HCT116 (cell line): Measurements from ENCODE around the gene TCF7. TPM values are rescaled to one million over a fixed set of nuclear protein-coding genes. Genes with fewer than 3 reads are reported as not detected.

Experiments
- ATAC-seq: fragments of 200-7000 bp; cut with Tn5 transposase; 2 replicates; pipeline ENCODE4 v1.9.1; 2020; ENCODE audit warnings: mild to moderate bottlenecking, moderate library complexity
- BruUV-seq: library from RNA; stranded (reverse); fragments of 400-500 nt; replicated peaks from 2 replicates; lab custom pipeline; 2021; lab: Mats Ljungman, UMichigan
- CTCF ChIA-PET: fragments of 300-600 bp; sonication (Branson Sonifier 250); formaldehyde crosslinking; loops from one replicate; lab custom pipeline; 2021; ENCODE audit warnings: antibody characterized with exemption; lab: Charles Lee
- POLR2A ChIA-PET: fragments of 300-600, 350-600 bp; sonication (Branson Sonifier 250); formaldehyde crosslinking; loops from one replicate; lab custom pipeline; 2021; ENCODE audit warnings: antibody characterized with exemption; lab: Charles Lee
- RAD21 ChIA-PET, 2 experiments: fragments of 300-600 bp; sonication (Branson Sonifier 250); formaldehyde crosslinking; loops; one replicate each; lab custom pipeline; 2023; ENCODE audit warnings: low total read pairs in 2 of 2; ENCODE audit not compliant: uncharacterized antibody in 2 of 2, unreplicated experiment in 2 of 2, low non-redundant PET in 1 of 2; lab: Charles Lee
- DNase-seq: peaks from one replicate; pipeline ENCODE4 v3.0.0-alpha.2; 2010; ENCODE audit warnings: low read depth, low spot score
- H2AFZ ChIP-seq: fragments of 200-600 bp; shearing (Covaris generic), sonication (generic); 2 replicates; pipeline ENCODE4 v1.6.1; 2017; ENCODE audit warnings: low read depth, mixed run types, mixed read lengths, antibody characterized with exemption, low read length; ENCODE audit not compliant: poor library complexity, severe bottlenecking
- H3K27ac ChIP-seq: 2 replicates; pipeline ENCODE4 v1.5.1; 2012; ENCODE audit warnings: low read depth, low read length
- H3K27me3 ChIP-seq: fragments of 200-600 bp; sonication (generic); 2 replicates; pipeline ENCODE4 v1.6.1; 2016; ENCODE audit warnings: mixed run types, low read length, mixed read lengths; ENCODE audit not compliant: insufficient read depth
- H3K36me3 ChIP-seq, 2 experiments: fragments of 200-500 bp in 1 of 2; fragments of 200-600 bp in 1 of 2; sonication (Bioruptor generic) in 1 of 2; sonication (generic) in 1 of 2; 2 replicates each; pipeline versions ENCODE4 v1.5.1 to v1.6.1; 2014 to 2016; ENCODE audit warnings: low read length in 2 of 2, inconsistent platforms in 1 of 2, mixed read lengths in 1 of 2, mixed run types in 1 of 2; ENCODE audit not compliant: insufficient read depth in 2 of 2, control insufficient read depth in 1 of 2
- H3K4me1 ChIP-seq, 2 experiments: fragments of 200-600 bp in 1 of 2; sonication (generic) in 1 of 2; 2 replicates each; pipeline versions ENCODE4 v1.5.1 to v1.6.1; 2012 to 2017; ENCODE audit warnings: low read length in 2 of 2, inconsistent platforms in 1 of 2, mild to moderate bottlenecking in 1 of 2, mixed read lengths in 1 of 2, mixed run types in 1 of 2, moderate library complexity in 1 of 2; ENCODE audit not compliant: insufficient read depth in 2 of 2, control insufficient read depth in 1 of 2
- H3K4me2 ChIP-seq: fragments of 200-600 bp; sonication (generic); 2 replicates; pipeline ENCODE4 v1.6.1; 2017; ENCODE audit warnings: mixed run types, low read length, mixed read lengths
- H3K4me3 ChIP-seq, 2 experiments: fragments of 200-600 bp in 1 of 2; sonication (generic) in 1 of 2; replicated peaks in 1 of 2; 2 replicates each; pipeline ENCODE4 v1.5.1; 2011 to 2016; ENCODE audit warnings: low read length in 2 of 2, control low read depth in 1 of 2, low read depth in 1 of 2, mild to moderate bottlenecking in 1 of 2, mixed read lengths in 1 of 2, mixed run types in 1 of 2
- H3K79me2 ChIP-seq: fragments of 200-600 bp; sonication (generic); 2 replicates; pipeline ENCODE4 v1.6.1; 2017; ENCODE audit warnings: mild to moderate bottlenecking, mixed run types, low read length, moderate library complexity, mixed read lengths; ENCODE audit not compliant: insufficient read depth
- H3K9ac ChIP-seq: fragments of 200-600 bp; sonication (generic); 2 replicates; pipeline ENCODE4 v1.6.1; 2016; ENCODE audit warnings: low read length, mixed read lengths
- H3K9me2 ChIP-seq: fragments of 200-600 bp; sonication (generic), shearing (Covaris generic); 2 replicates; pipeline ENCODE4 v1.6.1; 2017; ENCODE audit warnings: mixed run types, mild to moderate bottlenecking, moderate library complexity; ENCODE audit not compliant: insufficient read depth
- H3K9me3 ChIP-seq, 2 experiments: fragments of 200-500 bp in 1 of 2; fragments of 200-600 bp in 1 of 2; sonication (Bioruptor generic) in 1 of 2; sonication (generic) in 1 of 2; 2 replicates each; pipeline ENCODE4 v1.6.1; 2014 to 2017; ENCODE audit warnings: low read length in 2 of 2, mixed read lengths in 2 of 2, inconsistent platforms in 1 of 2, low read depth in 1 of 2, mild to moderate bottlenecking in 1 of 2, mixed run types in 1 of 2, moderate library complexity in 1 of 2; ENCODE audit not compliant: control insufficient read depth in 1 of 2, insufficient read depth in 1 of 2
- H4K20me1 ChIP-seq: fragments of 200-600 bp; sonication (generic), shearing (Covaris generic); 2 replicates; pipeline ENCODE4 v1.6.1; 2017; ENCODE audit warnings: mixed run types, mild to moderate bottlenecking, moderate library complexity; ENCODE audit not compliant: insufficient read depth
- ATF3 ChIP-seq: IDR thresholded peaks from 2 replicates; pipeline ENCODE4 v1.6.1; 2012
- CBX3 ChIP-seq: IDR thresholded peaks from 2 replicates; pipeline ENCODE4 v1.6.1; 2012; ENCODE audit warnings: low read depth
- CEBPB ChIP-seq: IDR thresholded peaks from 2 replicates; pipeline ENCODE4 v1.6.1; 2012; ENCODE audit warnings: low read depth
- CTCF ChIP-seq, 3 experiments: fragments of 200-600 bp in 1 of 3; sonication (generic) in 1 of 3; IDR thresholded peaks in 2 of 3; conservative IDR thresholded peaks in 1 of 3; 2 replicates each; pipeline ENCODE4 v1.5.1; 2012 to 2017; ENCODE audit warnings: low read depth in 2 of 3, low read length in 2 of 3, antibody characterized with exemption in 1 of 3, borderline replicate concordance in 1 of 3, control low read depth in 1 of 3, mild to moderate bottlenecking in 1 of 3, mixed read lengths in 1 of 3, mixed run types in 1 of 3, moderate library complexity in 1 of 3; ENCODE audit not compliant: insufficient read depth in 1 of 3
- ELF1 ChIP-seq: IDR thresholded peaks from 2 replicates; pipeline ENCODE4 v1.6.1; 2012; ENCODE audit warnings: low read depth, borderline replicate concordance
- EZH2 ChIP-seq: fragments of 200-600 bp; sonication (generic); IDR thresholded peaks from 2 replicates; pipeline ENCODE4 v1.6.1; 2017; ENCODE audit warnings: antibody characterized with exemption, mixed run types
- EZH2phosphoT487 ChIP-seq: fragments of 200-600 bp; IDR thresholded peaks from 2 replicates; pipeline ENCODE4 v1.6.1; 2018; ENCODE audit warnings: antibody characterized with exemption, borderline replicate concordance
- FOSL1 ChIP-seq: IDR thresholded peaks from 2 replicates; pipeline ENCODE4 v1.6.1; 2012; ENCODE audit warnings: low read depth
- JUND ChIP-seq: IDR thresholded peaks from 2 replicates; pipeline ENCODE4 v1.6.1; 2012
- POLR2A ChIP-seq: IDR thresholded peaks from 2 replicates; pipeline ENCODE4 v1.7.0; 2011; ENCODE audit warnings: borderline replicate concordance; ENCODE audit not compliant: insufficient read depth, insufficient read length; ENCODE audit errors: extremely low read depth
- POLR2AphosphoS5 ChIP-seq: IDR thresholded peaks from 2 replicates; pipeline ENCODE4 v1.6.1; 2011; ENCODE audit warnings: mild to moderate bottlenecking, low read depth, low read length, moderate library complexity
- RAD21 ChIP-seq: IDR thresholded peaks from 2 replicates; pipeline ENCODE4 v1.6.1; 2012; ENCODE audit warnings: low read depth, mild to moderate bottlenecking
- SIN3A ChIP-seq: IDR thresholded peaks from 2 replicates; pipeline ENCODE4 v1.6.1; 2012; ENCODE audit warnings: low read depth
- SP1 ChIP-seq: IDR thresholded peaks from 2 replicates; pipeline ENCODE4 v1.6.1; 2012; ENCODE audit warnings: low read depth
- YY1 ChIP-seq: IDR thresholded peaks from 2 replicates; pipeline ENCODE4 v1.6.1; 2011; ENCODE audit warnings: low read length, low read depth, moderate library complexity, mild to moderate bottlenecking; ENCODE audit not compliant: insufficient replicate concordance; ENCODE audit errors: extremely low read depth
- ZBTB33 ChIP-seq: IDR thresholded peaks from 2 replicates; pipeline ENCODE4 v1.6.1; 2011; ENCODE audit warnings: mild to moderate bottlenecking, low read length, moderate library complexity; ENCODE audit not compliant: insufficient replicate concordance; ENCODE audit errors: extremely low read depth
- ZFX ChIP-seq: fragments of 450-650 bp; IDR thresholded peaks from 2 replicates; pipeline ENCODE4 v1.6.1; 2017
- ZNF274 ChIP-seq: fragments of 200-500 bp; sonication (Bioruptor generic); IDR thresholded peaks from 2 replicates; pipeline ENCODE4 v1.6.1; 2014; ENCODE audit warnings: mild to moderate bottlenecking, low read depth, low read length, inconsistent platforms
- intact Hi-C: fragments of 100-400 bp; cut with micrococcal nuclease; formaldehyde crosslinking; loops from 2 replicates; pipeline ENCODE4 v1.10.0; 2022
- total RNA-seq: library from RNA; stranded (reverse); gene quantifications from one replicate; pipeline ENCODE4 v1.2.1, GENCODE V29; 2021; ENCODE audit not compliant: unreplicated experiment
- TF ChIP-seq, protein P1 (sequence below): IDR thresholded peaks from 2 replicates; pipeline ENCODE4 v1.6.1; 2012; ENCODE audit warnings: low read depth

Gene TCF7
- total RNA-seq, 1 experiment from 2014 or later, result 17.8 TPM

DNA sequence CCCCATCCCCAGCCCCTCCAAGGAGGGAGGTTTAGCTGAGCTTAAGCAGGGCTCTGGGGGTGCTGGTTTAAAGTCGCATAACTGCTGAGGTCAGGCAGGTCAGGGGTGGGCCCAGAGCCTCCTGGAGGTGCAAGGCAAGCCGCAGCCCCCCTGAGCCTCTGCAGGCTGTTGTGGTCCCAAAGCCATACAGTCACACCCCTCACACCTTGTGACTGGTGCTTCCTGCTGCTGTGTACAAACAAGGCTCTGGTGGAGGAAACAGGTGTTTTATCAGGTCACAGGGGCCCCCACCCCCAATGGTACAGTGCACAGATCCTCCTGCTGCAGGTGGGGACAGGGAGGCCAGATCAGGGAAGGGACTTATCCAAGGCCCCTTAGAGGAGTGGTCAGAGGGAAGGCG is 8.0 kb downstream of the TCF7 start:
- ATAC-seq, result no peak
- CTCF ChIA-PET, result no interaction called here

More for the DNA sequence above, 8.0 kb downstream of the TCF7 start:
- POLR2A ChIA-PET, result no interaction called here
- intact Hi-C loops, result no loop called here
- H3K36me3 ChIP-seq, result 0 out of 4 replicates have a peak, but pooled peaks cover 0 to 3% of the 10 kb centered on the region in 2 experiments
- no peaks in the 10 kb centered on the region for H3K9me2 ChIP-seq
- H3K9ac ChIP-seq, result no peak overlapping the region
- H3K79me2 ChIP-seq, result 0 out of 2 replicates have a peak, but pooled peaks cover 2% of the 10 kb centered on the region
- no peak overlapping the region for H3K4me3 ChIP-seq
- no peak for TF ChIP-seq SIN3A
- TF ChIP-seq EZH2, result no peak
- no peak for TF ChIP-seq POLR2AphosphoS5
- no peak for TF ChIP-seq ZNF274
- TF ChIP-seq, protein P1, sequence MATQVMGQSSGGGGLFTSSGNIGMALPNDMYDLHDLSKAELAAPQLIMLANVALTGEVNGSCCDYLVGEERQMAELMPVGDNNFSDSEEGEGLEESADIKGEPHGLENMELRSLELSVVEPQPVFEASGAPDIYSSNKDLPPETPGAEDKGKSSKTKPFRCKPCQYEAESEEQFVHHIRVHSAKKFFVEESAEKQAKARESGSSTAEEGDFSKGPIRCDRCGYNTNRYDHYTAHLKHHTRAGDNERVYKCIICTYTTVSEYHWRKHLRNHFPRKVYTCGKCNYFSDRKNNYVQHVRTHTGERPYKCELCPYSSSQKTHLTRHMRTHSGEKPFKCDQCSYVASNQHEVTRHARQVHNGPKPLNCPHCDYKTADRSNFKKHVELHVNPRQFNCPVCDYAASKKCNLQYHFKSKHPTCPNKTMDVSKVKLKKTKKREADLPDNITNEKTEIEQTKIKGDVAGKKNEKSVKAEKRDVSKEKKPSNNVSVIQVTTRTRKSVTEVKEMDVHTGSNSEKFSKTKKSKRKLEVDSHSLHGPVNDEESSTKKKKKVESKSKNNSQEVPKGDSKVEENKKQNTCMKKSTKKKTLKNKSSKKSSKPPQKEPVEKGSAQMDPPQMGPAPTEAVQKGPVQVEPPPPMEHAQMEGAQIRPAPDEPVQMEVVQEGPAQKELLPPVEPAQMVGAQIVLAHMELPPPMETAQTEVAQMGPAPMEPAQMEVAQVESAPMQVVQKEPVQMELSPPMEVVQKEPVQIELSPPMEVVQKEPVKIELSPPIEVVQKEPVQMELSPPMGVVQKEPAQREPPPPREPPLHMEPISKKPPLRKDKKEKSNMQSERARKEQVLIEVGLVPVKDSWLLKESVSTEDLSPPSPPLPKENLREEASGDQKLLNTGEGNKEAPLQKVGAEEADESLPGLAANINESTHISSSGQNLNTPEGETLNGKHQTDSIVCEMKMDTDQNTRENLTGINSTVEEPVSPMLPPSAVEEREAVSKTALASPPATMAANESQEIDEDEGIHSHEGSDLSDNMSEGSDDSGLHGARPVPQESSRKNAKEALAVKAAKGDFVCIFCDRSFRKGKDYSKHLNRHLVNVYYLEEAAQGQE, result no peak
- TF ChIP-seq ELF1, result no peak
- TF ChIP-seq RAD21, result no peak
- TF ChIP-seq FOSL1, result no peak
- TF ChIP-seq SP1, result no peak
- TF ChIP-seq YY1, result no peak
- no peak for TF ChIP-seq CTCF (IDR thresholded peaks at IDR 0.05 in 2 of 3, conservative IDR thresholded peaks at IDR 0.05 in 1 of 3; ENCODE audit: borderline replicate concordance in 1 of 3, insufficient read depth in 1 of 3, low read depth in 2 of 3, low read length in 2 of 3)
- no peak for TF ChIP-seq POLR2A
- no peak for TF ChIP-seq CBX3
- no peak for TF ChIP-seq JUND
- no peak for TF ChIP-seq CEBPB
- TF ChIP-seq ZBTB33, result no peak
- TF ChIP-seq ATF3, result no peak
- no peak for TF ChIP-seq EZH2phosphoT487
- no peak for TF ChIP-seq ZFX
- no TSS peak for BruUV-seq
- peaks cover 22 to 36% of the 10 kb centered on the region in 2 experiments for H3K4me1 ChIP-seq
- no peaks in the 10 kb centered on the region for H3K27me3 ChIP-seq
- H3K27ac ChIP-seq, result no peak overlapping the region
- H3K4me2 ChIP-seq, result no peak overlapping the region
- H3K9me3 ChIP-seq, result no peaks in the 10 kb centered on the region
- RAD21 ChIA-PET, result no interaction called here
- DNase-seq, result no peak
- H4K20me1 ChIP-seq, result no peaks in the 10 kb centered on the region
- no peak overlapping the region for H2AFZ ChIP-seq
